Subcutaneous abdominal adipose tissue (tissue), 5 donors: ENCODE results near the gene ZDHHC3.
"Not testable (repeated sequence)": the region's sequence is repeated elsewhere in the genome, so short reads cannot be mapped to it uniquely, and the experiment has no call there.

ENCODE experiments used
- H3K27ac ChIP-seq: one replicate; pipeline ENCODE4 v1.7.0; 2013; ENCODE audit warnings: low read depth, mild to moderate bottlenecking, inconsistent platforms, low read length, moderate library complexity
- H3K27me3 ChIP-seq, 5 donors: one replicate each; pipeline ENCODE4 v1.7.0; 2013; ENCODE audit warnings: low read length in 5 of 5, inconsistent platforms in 1 of 5; ENCODE audit not compliant: control insufficient read depth in 5 of 5, insufficient read depth in 4 of 5
- H3K36me3 ChIP-seq, 5 donors: one replicate each; pipeline ENCODE4 v1.7.0; 2013; ENCODE audit warnings: low read length in 5 of 5; ENCODE audit not compliant: control insufficient read depth in 5 of 5, insufficient read depth in 5 of 5
- H3K4me1 ChIP-seq, 5 donors: one replicate each; pipeline ENCODE4 v1.7.0; 2013; ENCODE audit warnings: low read length in 5 of 5, mild to moderate bottlenecking in 3 of 5, moderate library complexity in 1 of 5; ENCODE audit not compliant: control insufficient read depth in 5 of 5, insufficient read depth in 5 of 5
- H3K4me3 ChIP-seq, 5 donors: one replicate each; pipeline ENCODE4 v1.7.0; 2013; ENCODE audit warnings: low read length in 5 of 5, low read depth in 1 of 5
- H3K9ac ChIP-seq, 5 donors: one replicate each; pipeline ENCODE4 v1.7.0; 2013; ENCODE audit warnings: low read length in 5 of 5, mild to moderate bottlenecking in 4 of 5, moderate library complexity in 3 of 5
- H3K9me3 ChIP-seq, 5 donors: one replicate each; pipeline ENCODE4 v1.7.0; 2013; ENCODE audit warnings: low read length in 5 of 5; ENCODE audit not compliant: control insufficient read depth in 5 of 5
- donor health status: healthy.
- donor health status: healthy.
- donor health status: healthy.
- donor health status: healthy.
- donor health status: healthy.

ZDHHC3 gene

DNA sequence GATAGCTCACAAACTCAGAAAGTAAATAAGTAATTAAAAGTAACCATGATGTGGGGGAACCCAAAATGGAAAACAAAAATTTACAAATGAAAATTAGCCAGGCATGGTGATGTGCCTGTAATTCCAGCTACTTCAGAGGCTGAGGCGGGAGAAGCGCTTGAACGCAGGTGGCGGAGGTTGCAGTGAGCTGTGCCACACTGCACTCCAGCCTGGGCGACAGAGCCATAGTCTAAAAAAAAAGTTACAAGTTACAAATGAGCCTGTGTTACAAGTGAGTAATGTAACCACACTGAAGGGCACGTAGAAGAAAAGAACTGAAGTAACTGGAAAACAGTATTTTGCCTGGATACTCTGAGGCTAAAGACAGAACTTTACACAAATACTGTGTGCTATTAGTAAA lies 11.4 kb upstream of the ZDHHC3 start:
- Histone ChIP-seq H3K4me1 (peaks cover 0 to 30% (median 24%) of the 10 kb centered on the region in 5 donors), H3K36me3 (peaks cover 0 to 28% (median 9%) of the 10 kb centered on the region in 5 donors), H3K9me3 (no peaks in the 10 kb centered on the region), H3K4me3 (no peak overlapping the region), H3K27me3 (no peaks in the 10 kb centered on the region), H3K27ac (no peak overlapping the region), H3K9ac (no peak overlapping the region)

DNA sequence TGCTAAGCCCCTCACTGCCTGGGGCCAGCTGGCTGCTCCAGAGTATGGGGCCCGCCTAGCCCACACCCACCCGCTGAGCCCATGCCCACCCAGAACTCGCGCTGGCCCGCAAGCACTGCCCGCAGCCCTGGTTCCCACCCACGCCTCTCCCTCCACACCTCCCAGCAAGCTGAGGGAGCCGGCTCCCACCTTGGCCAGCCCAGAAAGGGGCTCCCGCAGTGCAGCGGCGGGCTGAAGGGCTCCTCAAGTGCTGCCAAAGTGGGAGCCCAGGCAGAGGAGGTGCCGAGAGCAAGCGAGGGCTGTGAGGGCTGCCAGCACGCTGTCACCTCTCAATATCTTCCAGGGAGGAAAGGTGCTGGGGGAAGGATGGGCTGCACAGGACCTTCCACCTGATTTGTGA lies 10.4 kb upstream of the ZDHHC3 start:
- not testable (repeated sequence) for H3K9ac ChIP-seq, H3K9me3 ChIP-seq, H3K27ac ChIP-seq, H3K4me3 ChIP-seq, H3K27me3 ChIP-seq
- Histone ChIP-seq H3K36me3 (peaks cover 0 to 21% (median 8%) of the 10 kb centered on the region in 5 donors), H3K4me1 (peaks cover 0 to 32% (median 24%) of the 10 kb centered on the region in 5 donors)

DNA sequence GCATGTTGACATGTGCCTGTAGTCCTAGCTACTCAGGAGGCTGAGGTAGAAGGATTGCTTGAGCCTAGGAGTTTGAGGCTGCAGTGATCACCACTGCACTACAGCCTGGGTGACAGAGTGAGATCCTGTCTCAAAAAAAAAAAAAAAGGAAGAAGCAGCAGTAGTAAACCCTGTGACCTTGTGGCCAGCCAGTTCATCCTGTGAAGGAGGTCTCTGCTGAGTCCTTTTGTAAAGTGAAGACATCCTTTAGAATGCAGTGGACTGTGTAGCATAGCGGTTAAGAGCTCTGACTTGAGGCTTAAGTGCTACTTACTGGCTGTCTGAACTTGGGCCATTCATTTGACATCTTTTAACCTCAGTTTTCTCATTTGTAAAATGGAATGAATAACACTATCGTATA lies 8.4 kb upstream of the ZDHHC3 start:
- Histone ChIP-seq H3K36me3 (peaks cover 0 to 2% (median 0%) of the 10 kb centered on the region in 5 donors), H3K9ac (no peak overlapping the region), H3K4me3 (no peak overlapping the region), H3K27me3 (no peaks in the 10 kb centered on the region), H3K4me1 (peaks cover 0 to 30% (median 24%) of the 10 kb centered on the region in 5 donors), H3K9me3 (no peaks in the 10 kb centered on the region), H3K27ac (no peak overlapping the region)

- no peaks in the 10 kb centered on the region for H3K36me3 ChIP-seq
- no peak overlapping the region for H3K9ac ChIP-seq
- no peak overlapping the region for H3K4me3 ChIP-seq
- peaks cover 0 to 30% (median 24%) of the 10 kb centered on the region in 5 donors for H3K4me1 ChIP-seq
- H3K27me3 ChIP-seq = no peaks in the 10 kb centered on the region
- no peaks in the 10 kb centered on the region for H3K9me3 ChIP-seq
- H3K27ac ChIP-seq = no peak overlapping the region
Measured at GRCh38 chr3:44983484-44983941, 7.5 kb upstream of the ZDHHC3 start.

- H3K27me3 ChIP-seq = no peaks in the 10 kb centered on the region
- peaks cover 0 to 26% (median 19%) of the 10 kb centered on the region in 5 donors for H3K4me1 ChIP-seq
- no peak overlapping the region for H3K4me3 ChIP-seq
- no peaks in the 10 kb centered on the region for H3K9me3 ChIP-seq
- H3K36me3 ChIP-seq = no peaks in the 10 kb centered on the region
- H3K27ac ChIP-seq = no peak overlapping the region
- H3K9ac ChIP-seq = peak overlapping the region in 1 of 5 donors; percentile 24
Measured at GRCh38 chr3:44982817-44983216, 6.8 kb upstream of the ZDHHC3 start.

DNA sequence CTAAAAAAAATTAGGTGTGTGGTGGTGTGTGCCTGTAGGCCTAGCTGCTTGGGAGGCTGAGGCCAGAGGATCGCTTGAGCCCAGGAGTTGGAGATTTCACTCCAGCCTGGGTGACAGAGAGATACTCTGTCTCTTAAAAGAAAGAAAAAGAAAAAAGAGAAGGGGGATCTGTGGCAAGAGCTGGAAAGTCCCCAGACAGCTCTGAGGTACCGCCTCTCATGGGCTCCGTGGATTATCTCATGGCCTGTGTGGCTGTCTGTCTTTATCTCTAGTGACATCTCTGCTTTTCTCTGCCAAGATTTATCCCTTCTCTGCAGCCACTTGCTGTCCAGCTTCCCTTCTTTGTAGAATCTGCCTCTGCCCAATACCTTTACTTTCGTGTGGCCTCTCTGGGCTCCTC lies 5.8 kb upstream of the ZDHHC3 start:
- H3K27ac ChIP-seq = no peak overlapping the region
- no peaks in the 10 kb centered on the region for H3K36me3 ChIP-seq

GRCh38 chr3:44981220-44981619 lies 5.2 kb upstream of the ZDHHC3 start:
- Histone ChIP-seq H3K4me3 (no peak overlapping the region), H3K9me3 (no peaks in the 10 kb centered on the region), H3K27ac (no peak overlapping the region), H3K27me3 (no peaks in the 10 kb centered on the region), H3K36me3 (no peaks in the 10 kb centered on the region), H3K9ac (no peak overlapping the region), H3K4me1 (peaks cover 0 to 40% (median 30%) of the 10 kb centered on the region in 5 donors)

More for the DNA sequence above, 5.8 kb upstream of the ZDHHC3 start:
- Histone ChIP-seq H3K4me1 (peaks cover 0 to 35% (median 25%) of the 10 kb centered on the region in 5 donors), H3K9me3 (no peaks in the 10 kb centered on the region), H3K9ac (no peak overlapping the region), H3K27me3 (no peaks in the 10 kb centered on the region), H3K4me3 (no peak overlapping the region)

DNA sequence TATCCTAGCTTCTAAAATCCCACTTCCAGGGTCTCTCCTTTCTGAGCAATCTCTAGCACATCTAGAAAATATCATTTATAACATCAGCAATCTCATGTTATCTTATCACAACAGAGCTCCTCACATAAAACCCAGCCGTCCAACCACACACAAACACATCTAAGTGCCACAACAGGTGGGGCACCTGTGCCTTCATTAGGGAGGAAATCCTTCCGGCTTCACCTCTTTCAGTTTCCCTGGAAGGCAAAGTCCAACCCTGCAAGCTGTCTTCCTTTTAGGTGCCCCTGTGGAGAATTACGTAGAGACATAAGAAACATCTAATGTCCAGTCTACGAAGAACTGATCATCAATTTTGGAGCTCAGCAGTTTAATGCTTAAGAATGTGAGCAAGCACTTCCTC lies 1.6 kb downstream of the ZDHHC3 start:
- H3K36me3 ChIP-seq = peaks cover 0 to 3% (median 0%) of the 10 kb centered on the region in 5 donors
- peaks cover 5 to 46% (median 39%) of the 10 kb centered on the region in 5 donors for H3K4me1 ChIP-seq
- H3K27ac ChIP-seq = no peak overlapping the region
- no peaks in the 10 kb centered on the region for H3K27me3 ChIP-seq
- peak overlapping the region; percentile 91 to 98 (median 94) for H3K4me3 ChIP-seq
- no peaks in the 10 kb centered on the region for H3K9me3 ChIP-seq
- H3K9ac ChIP-seq = peak overlapping the region; percentile 21 to 97 (median 95)

- Histone ChIP-seq H3K4me3 (no peak overlapping the region), H3K27ac (no peak overlapping the region), H3K36me3 (peaks cover 0 to 3% (median 0%) of the 10 kb centered on the region in 5 donors), H3K9ac (no peak overlapping the region), H3K4me1 (peaks cover 5 to 37% (median 34%) of the 10 kb centered on the region in 5 donors), H3K9me3 (no peaks in the 10 kb centered on the region), H3K27me3 (no peaks in the 10 kb centered on the region)
Measured at GRCh38 chr3:44970926-44971490, 5.0 kb downstream of the ZDHHC3 start.

- no peak overlapping the region for H3K4me3 ChIP-seq
- peaks cover 5 to 29% (median 24%) of the 10 kb centered on the region in 5 donors for H3K4me1 ChIP-seq
- no peak overlapping the region for H3K9ac ChIP-seq
- peaks cover 0 to 3% (median 0%) of the 10 kb centered on the region in 5 donors for H3K36me3 ChIP-seq
- H3K27ac ChIP-seq = no peak overlapping the region
- no peaks in the 10 kb centered on the region for H3K27me3 ChIP-seq
- H3K9me3 ChIP-seq = no peaks in the 10 kb centered on the region
Measured at GRCh38 chr3:44969828-44970179, 6.2 kb downstream of the ZDHHC3 start.
